Activated CD8-positive, alpha-beta T cell treated with anti-CD3 and anti-CD28 coated beads for 36 hours (primary cell): ENCODE data around the gene HAS3. TPM values are rescaled to one million over a fixed set of nuclear protein-coding genes. Genes with fewer than 3 reads are reported as not detected.

Experiments used
- ATAC-seq: fragments of 200-7000 bp; cut with Tn5 transposase; one replicate; pipeline ENCODE4 v1.10.0; 2021; ENCODE audit warnings: mild to moderate bottlenecking, moderate library complexity
- CTCF ChIA-PET: fragments of 350-600 bp; sonication (Branson Sonifier 250); formaldehyde crosslinking; loops from one replicate; lab custom pipeline; 2021; ENCODE audit warnings: antibody characterized with exemption; lab: Charles Lee
- POLR2A ChIA-PET: fragments of 350-600 bp; sonication (Branson Sonifier 250); formaldehyde crosslinking; loops from one replicate; lab custom pipeline; 2021; ENCODE audit warnings: antibody characterized with exemption; lab: Charles Lee
- DNase-seq: peaks from one replicate; pipeline ENCODE4 v3.0.0-alpha.2; 2020
- H3K27ac Mint-ChIP-seq: one replicate; pipeline ENCODE4 v1.8.0; 2021; ENCODE audit warnings: mild to moderate bottlenecking, mixed read lengths
- H3K27me3 Mint-ChIP-seq: one replicate; pipeline ENCODE4 v1.8.0; 2021; ENCODE audit warnings: mixed read lengths
- H3K36me3 Mint-ChIP-seq: one replicate; pipeline ENCODE4 v1.8.0; 2021; ENCODE audit warnings: low read depth, mixed read lengths
- H3K4me1 Mint-ChIP-seq: one replicate; pipeline ENCODE4 v1.8.0; 2021; ENCODE audit warnings: low read depth, mixed read lengths
- H3K4me3 Mint-ChIP-seq: one replicate; pipeline ENCODE4 v1.8.0; 2021; ENCODE audit warnings: mild to moderate bottlenecking, moderate library complexity, mixed read lengths
- H3K9me3 Mint-ChIP-seq: one replicate; pipeline ENCODE4 v1.8.0; 2021; ENCODE audit warnings: mixed read lengths
- intact Hi-C: fragments of 100-400 bp; cut with micrococcal nuclease; formaldehyde crosslinking; loops from one replicate; pipeline ENCODE4 v1.10.0; 2022
- total RNA-seq, 2 experiments: library from RNA; stranded (reverse); gene quantifications; one replicate each; pipeline ENCODE4 v1.2.3, GENCODE V29; 2021
- TF ChIP-seq, protein P1 (sequence below): fragments of 200-600 bp; IDR thresholded peaks from one replicate; pipeline ENCODE4 v1.8.0; 2022; ENCODE audit warnings: antibody characterized with exemption, mild to moderate bottlenecking

The HAS3 gene
- total RNA-seq, 2 experiments from 2014 or later = 0.11 to 0.43 TPM

DNA sequence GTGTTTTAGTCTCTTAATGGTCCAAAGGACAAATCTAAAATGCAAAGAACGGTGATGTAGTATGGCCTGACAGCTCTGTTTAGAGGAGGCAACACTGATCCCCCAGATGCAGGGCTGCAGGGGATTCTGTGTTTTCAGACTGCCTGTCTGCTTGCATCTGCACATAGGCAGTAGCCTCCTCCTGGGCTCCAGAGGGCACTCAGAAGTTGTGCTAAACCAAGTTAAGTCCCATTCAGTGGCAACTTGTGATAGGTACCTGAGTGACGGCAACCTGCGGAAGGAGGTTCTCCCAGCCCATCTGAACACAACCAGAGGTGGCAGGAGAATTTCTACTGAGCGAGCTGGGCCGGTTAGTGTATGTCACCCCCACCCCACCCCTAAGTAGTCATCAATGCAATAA lies 9.9 kb downstream of the HAS3 start:
- ChIA-PET CTCF (interaction anchor here (1.1 to 5.5 kb wide), 3 partner anchors 7 to 14 kb away, joined by 3 to 73 read pairs (median 6); no protein-coding TSS in a partner anchor), POLR2A (interaction anchor here (1.8 kb wide), 1 partner anchor 10 kb away, joined by 5 read pairs; the partner anchor contains the start of gene HAS3)
- ATAC-seq (no peak), DNase-seq (no peak)
- peaks cover 21% of the 10 kb centered on the region for H3K36me3 Mint-ChIP-seq
- TF ChIP-seq, protein P1, sequence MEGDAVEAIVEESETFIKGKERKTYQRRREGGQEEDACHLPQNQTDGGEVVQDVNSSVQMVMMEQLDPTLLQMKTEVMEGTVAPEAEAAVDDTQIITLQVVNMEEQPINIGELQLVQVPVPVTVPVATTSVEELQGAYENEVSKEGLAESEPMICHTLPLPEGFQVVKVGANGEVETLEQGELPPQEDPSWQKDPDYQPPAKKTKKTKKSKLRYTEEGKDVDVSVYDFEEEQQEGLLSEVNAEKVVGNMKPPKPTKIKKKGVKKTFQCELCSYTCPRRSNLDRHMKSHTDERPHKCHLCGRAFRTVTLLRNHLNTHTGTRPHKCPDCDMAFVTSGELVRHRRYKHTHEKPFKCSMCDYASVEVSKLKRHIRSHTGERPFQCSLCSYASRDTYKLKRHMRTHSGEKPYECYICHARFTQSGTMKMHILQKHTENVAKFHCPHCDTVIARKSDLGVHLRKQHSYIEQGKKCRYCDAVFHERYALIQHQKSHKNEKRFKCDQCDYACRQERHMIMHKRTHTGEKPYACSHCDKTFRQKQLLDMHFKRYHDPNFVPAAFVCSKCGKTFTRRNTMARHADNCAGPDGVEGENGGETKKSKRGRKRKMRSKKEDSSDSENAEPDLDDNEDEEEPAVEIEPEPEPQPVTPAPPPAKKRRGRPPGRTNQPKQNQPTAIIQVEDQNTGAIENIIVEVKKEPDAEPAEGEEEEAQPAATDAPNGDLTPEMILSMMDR = no peak
- no peaks in the 10 kb centered on the region for H3K27me3 Mint-ChIP-seq
- H3K27ac Mint-ChIP-seq = no peak overlapping the region
- no peaks in the 10 kb centered on the region for H3K9me3 Mint-ChIP-seq
- H3K4me1 Mint-ChIP-seq = peaks cover 3% of the 10 kb centered on the region
- intact Hi-C loops = no loop called here
- H3K4me3 Mint-ChIP-seq = no peak overlapping the region

DNA sequence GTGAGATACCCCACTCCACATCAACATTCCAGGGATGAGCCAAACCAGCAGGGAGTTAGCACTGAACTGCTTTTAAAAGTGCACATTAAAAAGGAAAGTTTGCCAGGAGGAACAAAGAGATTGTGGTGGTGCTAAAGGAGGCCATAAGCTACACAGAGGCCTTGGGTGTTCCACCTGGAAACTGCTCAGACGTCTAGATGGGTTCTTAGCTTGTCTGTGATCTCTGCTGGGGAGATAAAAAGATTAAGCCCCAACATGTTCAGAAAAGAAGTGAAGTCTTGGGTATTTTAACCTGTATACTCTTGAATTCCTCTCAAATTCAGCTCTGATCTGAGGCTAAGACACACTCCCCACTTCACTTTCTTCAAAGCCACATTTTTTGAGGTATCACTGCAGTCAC lies 10.4 kb downstream of the HAS3 start:
- intact Hi-C loops = no loop called here
- Mint-ChIP-seq H3K27me3 (no peaks in the 10 kb centered on the region), H3K36me3 (peaks cover 21% of the 10 kb centered on the region), H3K4me1 (peaks cover 3% of the 10 kb centered on the region), H3K4me3 (no peak overlapping the region), H3K27ac (no peak overlapping the region), H3K9me3 (no peaks in the 10 kb centered on the region)
- ATAC-seq = no peak
- ChIA-PET CTCF (interaction anchor here (1.1 to 2.0 kb wide), 3 partner anchors 9 to 14 kb away, joined by 3 to 6 read pairs (median 6); no protein-coding TSS in a partner anchor), POLR2A (interaction anchor here (1.8 kb wide), 1 partner anchor 11 kb away, joined by 5 read pairs; the partner anchor contains the start of gene HAS3)
- no peak for DNase-seq
- TF ChIP-seq, protein P1 = no peak

DNA sequence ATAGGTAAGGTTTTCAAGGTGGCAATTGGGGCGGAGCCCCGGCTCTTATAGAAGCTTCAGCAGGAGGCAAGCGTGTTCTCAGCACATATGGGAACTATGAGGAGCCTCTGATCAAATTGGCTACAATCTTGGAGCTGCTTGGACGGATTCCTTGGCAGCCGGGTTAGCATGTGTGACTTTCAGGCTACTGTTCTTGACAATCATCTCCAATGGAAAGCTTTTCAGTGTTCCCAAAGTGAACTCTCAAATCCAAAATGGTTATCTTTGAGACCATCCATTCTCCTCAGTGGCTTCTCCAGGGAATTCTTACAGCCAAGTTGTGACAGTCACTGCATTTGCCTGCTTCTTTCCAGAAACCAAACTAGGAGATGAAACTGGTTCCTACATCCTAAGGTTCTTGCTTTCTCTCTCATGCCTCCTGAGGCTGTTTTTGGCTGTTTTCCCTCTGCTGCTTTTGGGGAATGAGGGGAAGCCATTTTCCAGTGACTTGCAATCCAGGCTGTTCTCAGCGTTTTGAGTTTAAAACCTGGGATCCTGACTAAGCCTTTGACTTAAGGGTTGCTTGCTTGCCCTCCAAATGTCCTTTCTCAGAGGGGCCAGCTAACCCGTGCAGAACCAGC lies 10.9 kb downstream of the HAS3 start:
- Mint-ChIP-seq H3K4me3 (no peak overlapping the region), H3K4me1 (peaks cover 3% of the 10 kb centered on the region), H3K36me3 (peaks cover 25% of the 10 kb centered on the region), H3K27me3 (no peaks in the 10 kb centered on the region), H3K9me3 (no peaks in the 10 kb centered on the region), H3K27ac (no peak overlapping the region)
- POLR2A ChIA-PET = interaction anchor here (0.6 kb wide), 1 partner anchor 132 kb away, joined by 3 read pairs; no protein-coding TSS in a partner anchor
- intact Hi-C loops = no loop called here
- CTCF ChIA-PET = interaction anchor here (1.5 to 2.0 kb wide), 3 partner anchors 9 to 13 kb away, joined by 6 read pairs; partner anchors contain the start of gene HAS3
- DNase-seq (no peak), ATAC-seq (no peak)
- TF ChIP-seq, protein P1 = no peak

DNA sequence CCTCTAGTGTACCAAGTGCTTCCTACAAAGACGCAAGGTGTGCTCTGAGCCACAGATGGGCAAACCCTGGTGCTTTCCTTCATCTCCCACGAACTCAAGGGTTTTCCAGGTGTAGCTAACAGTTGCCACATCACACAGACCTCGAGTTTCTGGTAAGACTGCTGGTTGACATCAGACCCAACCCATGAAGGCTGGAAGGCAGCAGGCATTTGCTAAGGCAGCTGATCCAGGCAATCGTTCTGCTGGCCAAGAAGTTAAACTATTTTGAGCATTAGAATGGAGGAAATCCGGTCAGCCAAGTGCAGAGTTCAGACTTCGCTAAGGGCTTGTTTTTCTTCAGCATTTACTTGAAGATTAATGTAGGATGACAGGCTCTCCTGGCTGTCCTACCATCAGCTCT lies 11.5 kb downstream of the HAS3 start:
- Mint-ChIP-seq H3K27ac (no peak overlapping the region), H3K27me3 (no peaks in the 10 kb centered on the region), H3K4me1 (peaks cover 3% of the 10 kb centered on the region), H3K4me3 (no peak overlapping the region), H3K9me3 (no peaks in the 10 kb centered on the region), H3K36me3 (peaks cover 27% of the 10 kb centered on the region)
- ChIA-PET POLR2A (interaction anchor here (0.6 kb wide), 1 partner anchor 132 kb away, joined by 3 read pairs; no protein-coding TSS in a partner anchor), CTCF (interaction anchor here (0.7 to 1.7 kb wide), 3 partner anchors 8 to 13 kb away, joined by 3 to 6 read pairs (median 6); partner anchors contain the start of gene HAS3)
- intact Hi-C loops = no loop called here
- ATAC-seq (no peak), DNase-seq (no peak)
- TF ChIP-seq, protein P1 = no peak

- DNase-seq (no peak), ATAC-seq (no peak)
- no peak overlapping the region for H3K4me3 Mint-ChIP-seq
- H3K9me3 Mint-ChIP-seq = no peaks in the 10 kb centered on the region
- H3K27ac Mint-ChIP-seq = no peak overlapping the region
- H3K4me1 Mint-ChIP-seq = peaks cover 5% of the 10 kb centered on the region
- intact Hi-C loops = no loop called here
- ChIA-PET CTCF (interaction anchor here (1.1 to 7.5 kb wide), 6 partner anchors 6 to 590 kb away, joined by 3 to 73 read pairs (median 4); no protein-coding TSS in a partner anchor), POLR2A (interaction anchor here (1.4 kb wide), 1 partner anchor 14 kb away, joined by 4 read pairs; the partner anchor contains the start of genes CHTF8 and UTP4)
- H3K27me3 Mint-ChIP-seq = no peaks in the 10 kb centered on the region
- TF ChIP-seq, protein P1 = no peak
- peaks cover 26% of the 10 kb centered on the region for H3K36me3 Mint-ChIP-seq
Observed at GRCh38 chr16:69118468-69118867, 13.0 kb downstream of the HAS3 start.
